ENCODE measurements around the gene DLGAP4.

DNA sequence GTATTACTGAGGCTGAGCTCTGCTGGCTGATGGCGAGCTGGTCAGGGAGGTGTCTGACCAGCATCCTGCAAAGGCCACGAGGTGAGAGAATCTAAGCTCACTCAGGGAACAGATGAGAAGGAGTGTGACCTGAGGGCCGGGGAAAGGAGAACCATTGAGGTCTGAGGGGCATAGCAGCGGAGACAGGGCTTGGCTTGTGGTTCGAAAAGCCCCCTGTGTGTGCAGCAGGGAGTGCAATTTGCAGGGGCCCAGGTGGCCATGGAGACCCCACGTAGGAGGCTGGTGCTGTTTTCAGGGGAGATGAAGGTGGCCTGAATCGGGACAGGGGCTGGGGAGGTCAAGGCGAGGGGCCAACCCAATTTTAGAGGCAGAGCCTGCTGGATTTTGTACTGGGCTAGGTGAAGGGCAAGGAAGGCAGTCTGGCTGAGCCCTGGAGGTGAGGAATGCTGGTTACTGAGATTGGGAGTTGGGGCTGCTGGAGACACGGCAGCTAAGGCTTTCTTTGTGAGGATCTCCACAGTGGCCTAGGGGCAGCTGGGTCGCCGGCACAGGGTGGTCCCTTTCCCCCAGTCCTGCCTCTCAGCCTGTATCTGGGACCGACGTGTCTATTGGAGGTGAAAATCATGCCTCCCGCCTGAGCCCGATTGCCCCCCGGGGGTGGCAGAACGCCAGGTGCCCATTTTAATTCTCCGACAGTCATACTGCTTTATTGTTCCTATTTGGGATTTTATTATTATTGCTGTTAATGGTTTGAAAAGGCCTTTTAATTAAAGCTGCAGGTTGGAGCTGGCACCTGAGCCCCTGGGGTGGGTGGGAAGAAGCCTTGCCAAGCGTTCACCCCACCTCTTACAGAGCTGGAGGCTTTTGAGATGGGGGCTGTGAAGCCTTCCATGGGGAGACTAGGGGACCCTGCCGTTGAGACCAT lies 28.4 kb downstream of the DLGAP4 start:
- TF ChIP-seq, protein P1, sequence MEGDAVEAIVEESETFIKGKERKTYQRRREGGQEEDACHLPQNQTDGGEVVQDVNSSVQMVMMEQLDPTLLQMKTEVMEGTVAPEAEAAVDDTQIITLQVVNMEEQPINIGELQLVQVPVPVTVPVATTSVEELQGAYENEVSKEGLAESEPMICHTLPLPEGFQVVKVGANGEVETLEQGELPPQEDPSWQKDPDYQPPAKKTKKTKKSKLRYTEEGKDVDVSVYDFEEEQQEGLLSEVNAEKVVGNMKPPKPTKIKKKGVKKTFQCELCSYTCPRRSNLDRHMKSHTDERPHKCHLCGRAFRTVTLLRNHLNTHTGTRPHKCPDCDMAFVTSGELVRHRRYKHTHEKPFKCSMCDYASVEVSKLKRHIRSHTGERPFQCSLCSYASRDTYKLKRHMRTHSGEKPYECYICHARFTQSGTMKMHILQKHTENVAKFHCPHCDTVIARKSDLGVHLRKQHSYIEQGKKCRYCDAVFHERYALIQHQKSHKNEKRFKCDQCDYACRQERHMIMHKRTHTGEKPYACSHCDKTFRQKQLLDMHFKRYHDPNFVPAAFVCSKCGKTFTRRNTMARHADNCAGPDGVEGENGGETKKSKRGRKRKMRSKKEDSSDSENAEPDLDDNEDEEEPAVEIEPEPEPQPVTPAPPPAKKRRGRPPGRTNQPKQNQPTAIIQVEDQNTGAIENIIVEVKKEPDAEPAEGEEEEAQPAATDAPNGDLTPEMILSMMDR (IDR thresholded peaks at IDR 0.05 in 4 of 5, conservative IDR thresholded peaks at IDR 0.05 in 1 of 5) = no peak
- TF ChIP-seq POLR2A (IDR thresholded peaks at IDR 0.05) = no peak

Measured in gastrocnemius medialis (tissue), 4 donors.